Right lobe of liver (tissue), 6 donors: ENCODE measurements around the gene GPER1. TPM values are rescaled to one million over a fixed set of nuclear protein-coding genes. Genes with fewer than 3 reads are reported as not detected.

Experiments used
- ATAC-seq, 4 donors: fragments of 200-7000 bp; cut with Tn5 transposase; one replicate each; pipeline ENCODE4 v1.9.1; 2020; ENCODE audit warnings: mild to moderate bottlenecking in 4 of 4, moderate library complexity in 4 of 4
- DNase-seq, 3 donors: peaks; one replicate each; pipeline ENCODE4 v3.0.0-alpha.2; 2020
- H3K27ac ChIP-seq, 3 donors: fragments of 200-600 bp; one replicate each; pipeline ENCODE4 v1.8.0; 2022
- H3K27me3 ChIP-seq, 2 donors: fragments of 200-600 bp; one replicate each; pipeline ENCODE4 v1.8.0; 2022
- H3K36me3 ChIP-seq, 4 donors: fragments of 200-600 bp; sonication (generic) in 1 of 4; one replicate each; pipeline versions ENCODE4 v1.5.1 to v1.8.0; 2017 to 2022; ENCODE audit warnings: control low read depth in 1 of 4
- H3K4me1 ChIP-seq, 4 donors: fragments of 200-600 bp; sonication (generic) in 1 of 4; one replicate each; pipeline versions ENCODE4 v1.5.1 to v1.8.0; 2017 to 2022; ENCODE audit warnings: control low read depth in 1 of 4
- H3K4me3 ChIP-seq, 3 donors: fragments of 200-600 bp; one replicate each; pipeline ENCODE4 v1.8.0; 2022
- H3K9me3 ChIP-seq, 4 donors: fragments of 200-600 bp; sonication (generic) in 1 of 4; one replicate each; pipeline versions ENCODE4 v1.5.1 to v1.8.0; 2017 to 2022; ENCODE audit warnings: control low read depth in 1 of 4
- POLR2A ChIP-seq: fragments of 450-650 bp; IDR thresholded peaks from one replicate; pipeline ENCODE4 v1.6.1; 2017; ENCODE audit warnings: antibody characterized with exemption, mild to moderate bottlenecking
- WGBS: methylation state at CpG from one replicate; pipeline ENCODE4 v1.1.6; 2018; ENCODE audit warnings: low coverage, low lambda C conversion rate; ENCODE audit not compliant: insufficient coverage; ENCODE audit errors: missing lambda C conversion rate; 5-methylcytosine and 5-hydroxymethylcytosine counted together
- intact Hi-C, 2 donors: fragments of 100-400 bp; cut with DNase I; formaldehyde crosslinking; loops; one replicate each; pipeline versions ENCODE4 v1.11.2 to v1.14.1; 2022
- total RNA-seq, 6 experiments: library from RNA; depleted of rRNA in 2 of 6; stranded (reverse); fragments of >200 nt in 2 of 6; fragmentation: NEBNext Ultra II Directional in 3 of 6; extraction: Animal tissue kit (Norgen Biotek cat#: 25700) in 3 of 6; gene quantifications; one replicate each; pipeline versions ENCODE4 v1.1.0 to v1.2.4, GENCODE V29; 2016 to 2023
- TF ChIP-seq, protein P1 (sequence below), 4 donors: fragments of 200-600 bp in 3 of 4; fragments of 450-650 bp in 1 of 4; IDR thresholded peaks; one replicate each; pipeline versions ENCODE4 v1.5.1 to v1.8.0; 2016 to 2022; ENCODE audit warnings: antibody characterized with exemption in 4 of 4, mild to moderate bottlenecking in 2 of 4
- donor health status: DM: no; HTN: yes; CAD: no.
- donor health status: DM: no; HTN: no; CAD: no.
- donor health status: DM: no; HTN: no; CAD: no.
- donor health status: DM: no; HTN: yes; CAD: no.
- donor health status: DM: no; HTN: yes; CAD: no.

Gene GPER1
- total RNA-seq, 6 experiments from 2014 or later, result 7.0 to 26.4 (median 11.9) TPM

DNA sequence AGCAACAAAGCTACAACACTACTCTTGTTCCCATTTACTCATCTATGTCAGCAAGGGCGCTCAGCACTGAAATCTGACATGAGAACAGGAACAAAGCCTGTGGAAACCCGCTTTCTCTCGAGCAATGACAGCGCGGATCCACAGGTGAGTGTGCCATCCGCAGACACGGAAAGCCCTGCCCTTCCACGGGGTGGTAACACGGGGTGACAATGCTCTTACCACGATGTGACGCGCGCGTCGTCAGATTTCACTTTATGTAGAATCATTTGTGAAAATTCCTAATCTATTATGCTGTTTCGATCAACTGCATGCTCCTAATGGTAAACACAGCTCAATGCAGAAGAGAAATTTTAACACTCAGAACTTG, 37.7 kb downstream of the GPER1 start:
- intact Hi-C loops, result no loop called here
- ATAC-seq, result no peak
- no peaks in the 10 kb centered on the region for H3K27me3 ChIP-seq

DNA sequence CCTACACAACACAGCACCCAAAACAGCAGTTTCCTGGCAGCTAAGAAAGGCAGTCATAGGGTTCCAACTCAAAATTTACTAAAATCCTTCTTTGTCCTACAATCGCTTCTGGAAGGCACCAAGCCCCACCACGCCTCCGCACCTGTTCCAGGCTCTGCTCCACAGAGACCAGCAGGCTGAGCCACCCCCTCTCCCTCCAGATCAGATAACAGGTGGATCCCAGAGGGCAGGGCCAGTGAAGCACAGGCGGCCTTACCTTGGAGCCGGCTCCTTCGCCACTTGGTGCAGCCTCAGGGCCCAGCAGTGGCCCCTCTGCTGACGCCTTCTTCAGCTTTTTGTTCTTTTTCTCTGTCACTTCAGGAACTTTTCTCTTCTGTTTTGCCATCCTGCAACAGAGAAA, 39.1 kb downstream of the GPER1 start:
- Histone ChIP-seq H3K4me3 (no peak overlapping the region), H3K27ac (no peak overlapping the region), H3K36me3 (no peaks in the 10 kb centered on the region), H3K4me1 (peaks cover 0 to 6% (median 0%) of the 10 kb centered on the region in 4 donors), H3K27me3 (no peaks in the 10 kb centered on the region), H3K9me3 (no peaks in the 10 kb centered on the region)
- ATAC-seq, result no peak
- intact Hi-C loops, result no loop called here
- 97% methylated on average over 4 of the region's 7 CpGs for WGBS
- DNase-seq, result peak in 1 of 3 donors; percentile 19
- TF ChIP-seq, protein P1, sequence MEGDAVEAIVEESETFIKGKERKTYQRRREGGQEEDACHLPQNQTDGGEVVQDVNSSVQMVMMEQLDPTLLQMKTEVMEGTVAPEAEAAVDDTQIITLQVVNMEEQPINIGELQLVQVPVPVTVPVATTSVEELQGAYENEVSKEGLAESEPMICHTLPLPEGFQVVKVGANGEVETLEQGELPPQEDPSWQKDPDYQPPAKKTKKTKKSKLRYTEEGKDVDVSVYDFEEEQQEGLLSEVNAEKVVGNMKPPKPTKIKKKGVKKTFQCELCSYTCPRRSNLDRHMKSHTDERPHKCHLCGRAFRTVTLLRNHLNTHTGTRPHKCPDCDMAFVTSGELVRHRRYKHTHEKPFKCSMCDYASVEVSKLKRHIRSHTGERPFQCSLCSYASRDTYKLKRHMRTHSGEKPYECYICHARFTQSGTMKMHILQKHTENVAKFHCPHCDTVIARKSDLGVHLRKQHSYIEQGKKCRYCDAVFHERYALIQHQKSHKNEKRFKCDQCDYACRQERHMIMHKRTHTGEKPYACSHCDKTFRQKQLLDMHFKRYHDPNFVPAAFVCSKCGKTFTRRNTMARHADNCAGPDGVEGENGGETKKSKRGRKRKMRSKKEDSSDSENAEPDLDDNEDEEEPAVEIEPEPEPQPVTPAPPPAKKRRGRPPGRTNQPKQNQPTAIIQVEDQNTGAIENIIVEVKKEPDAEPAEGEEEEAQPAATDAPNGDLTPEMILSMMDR (IDR thresholded peaks at IDR 0.05), result no peak
- TF ChIP-seq POLR2A, result no peak

More for the DNA sequence above, 37.7 kb downstream of the GPER1 start:
- Histone ChIP-seq H3K27ac (no peak overlapping the region), H3K36me3 (no peaks in the 10 kb centered on the region), H3K9me3 (no peaks in the 10 kb centered on the region), H3K4me3 (no peak overlapping the region), H3K4me1 (peaks cover 0 to 6% (median 0%) of the 10 kb centered on the region in 4 donors)
- WGBS, result 86% methylated on average over 6 of the region's 16 CpGs
- DNase-seq, result peak in 2 of 3 donors; percentile 7 to 25
- TF ChIP-seq, protein P1 (IDR thresholded peaks at IDR 0.05), result no peak
- TF ChIP-seq POLR2A, result no peak

- Histone ChIP-seq H3K27me3 (no peaks in the 10 kb centered on the region), H3K36me3 (no peaks in the 10 kb centered on the region), H3K9me3 (no peaks in the 10 kb centered on the region), H3K4me1 (no peaks in the 10 kb centered on the region), H3K27ac (no peak overlapping the region), H3K4me3 (no peak overlapping the region)
- no peak for DNase-seq
- 96% methylated on average over 12 of the region's 13 CpGs for WGBS
- intact Hi-C loops, result no loop called here
- TF ChIP-seq POLR2A, result no peak
- TF ChIP-seq, protein P1 (IDR thresholded peaks at IDR 0.05), result no peak
- ATAC-seq, result no peak
Observed at GRCh38 chr7:1129431-1129830, 41.5 kb downstream of the GPER1 start.

GRCh38 chr7:1130021-1130990, 42.4 kb downstream of the GPER1 start:
- TF ChIP-seq POLR2A, result no peak
- TF ChIP-seq, protein P1 (IDR thresholded peaks at IDR 0.05), result no peak
- H3K9me3 ChIP-seq, result no peaks in the 10 kb centered on the region
- H3K27ac ChIP-seq, result no peak overlapping the region
- peak in 1 of 3 donors; percentile 31 for DNase-seq
- WGBS, result 82% methylated on average over 8 of the region's 26 CpGs
- no peaks in the 10 kb centered on the region for H3K27me3 ChIP-seq
- peak in 1 of 4 donors; percentile 26 for ATAC-seq
- no peaks in the 10 kb centered on the region for H3K4me1 ChIP-seq
- H3K4me3 ChIP-seq, result no peak overlapping the region
- no peaks in the 10 kb centered on the region for H3K36me3 ChIP-seq
- intact Hi-C loops, result no loop called here
